H1 (cell line): ENCODE data around the gene RAPGEF5. TPM values are rescaled to one million over a fixed set of nuclear protein-coding genes. Genes with fewer than 3 reads are reported as not detected.

Experiments
- CTCF ChIA-PET: fragments of 300-600 bp; sonication (Branson Sonifier 250); formaldehyde crosslinking; loops from one replicate; lab custom pipeline; 2021; ENCODE audit not compliant: partially characterized antibody; lab: Charles Lee
- POLR2A ChIA-PET: fragments of 300-600 bp; sonication (Branson Sonifier 250); formaldehyde crosslinking; loops from one replicate; lab custom pipeline; 2021; ENCODE audit warnings: inconsistent platforms; ENCODE audit not compliant: partially characterized antibody; lab: Charles Lee
- DNase-seq, 2 experiments: peaks; one replicate each; pipeline versions ENCODE4 v3.0.0 to v3.0.0-alpha.2; 2010 to 2022; ENCODE audit warnings: low spot score in 2 of 2, low read depth in 1 of 2, mixed read lengths in 1 of 2
- FAIRE-seq: peaks from 2 replicates; lab custom pipeline; 2011; peaks lifted over from hg19 to GRCh38; lab: Jason Lieb, UNC
- H2AFZ ChIP-seq: 2 replicates; pipeline ENCODE4 v1.8.1; 2012; ENCODE audit warnings: low read length, inconsistent platforms
- H2AK5ac ChIP-seq: 2 replicates; pipeline ENCODE4 v1.6.1; 2013; ENCODE audit warnings: low read depth, low read length
- H2BK120ac ChIP-seq: replicated peaks from 2 replicates; pipeline ENCODE3; 2013; ENCODE audit warnings: low read depth, low read length, inconsistent platforms
- H2BK12ac ChIP-seq: 2 replicates; pipeline ENCODE4 v1.6.1; 2013; ENCODE audit warnings: low read depth, low read length
- H2BK15ac ChIP-seq: 2 replicates; pipeline ENCODE4 v1.6.1; 2013; ENCODE audit warnings: low read length
- H2BK20ac ChIP-seq: 2 replicates; pipeline ENCODE4 v1.6.1; 2013; ENCODE audit warnings: low read length
- H2BK5ac ChIP-seq: 2 replicates; pipeline ENCODE4 v1.6.1; 2013; ENCODE audit warnings: low read depth, low read length
- H3K14ac ChIP-seq: 2 replicates; pipeline ENCODE4 v1.6.1; 2013; ENCODE audit warnings: inconsistent platforms; ENCODE audit not compliant: insufficient read length
- H3K18ac ChIP-seq: 2 replicates; pipeline ENCODE4 v1.6.1; 2013; ENCODE audit warnings: low read length; ENCODE audit errors: extremely low read depth
- H3K23ac ChIP-seq: 2 replicates; pipeline ENCODE4 v1.6.1; 2013; ENCODE audit warnings: inconsistent platforms; ENCODE audit not compliant: insufficient read length
- H3K23me2 ChIP-seq: 2 replicates; pipeline ENCODE4 v1.6.1; 2013; ENCODE audit warnings: low read depth, low read length
- H3K27ac ChIP-seq: 2 replicates; pipeline ENCODE4 v1.6.1; 2011; ENCODE audit warnings: low read depth, low read length, inconsistent platforms
- H3K27me3 ChIP-seq, 4 experiments: replicated peaks in 1 of 4; 1 replicate in 1 of 4; 2 replicates in 3 of 4; pipeline versions ENCODE4 v1.6.1 to v1.8.1; 2011 to 2013; ENCODE audit warnings: low read length in 3 of 4, mild to moderate bottlenecking in 3 of 4, inconsistent platforms in 2 of 4, mixed read lengths in 2 of 4, moderate library complexity in 1 of 4; ENCODE audit not compliant: control insufficient read depth in 3 of 4, insufficient read depth in 3 of 4; ENCODE audit errors: extremely low read depth in 1 of 4
- H3K36me3 ChIP-seq, 4 experiments: 2 replicates each; pipeline versions ENCODE4 v1.6.1 to v1.8.1; 2011 to 2013; ENCODE audit warnings: mild to moderate bottlenecking in 4 of 4, low read length in 3 of 4, moderate library complexity in 2 of 4, control low read depth in 1 of 4, inconsistent platforms in 1 of 4; ENCODE audit not compliant: insufficient read depth in 4 of 4, control insufficient read depth in 2 of 4
- H3K4ac ChIP-seq: replicated peaks from 2 replicates; pipeline ENCODE3; 2013; ENCODE audit warnings: low read length, low read depth, mixed read lengths, inconsistent platforms; ENCODE audit not compliant: insufficient read length
- H3K4me1 ChIP-seq, 4 experiments: replicated peaks in 1 of 4; 1 replicate in 1 of 4; 2 replicates in 3 of 4; pipeline versions ENCODE4 v1.6.1 to v1.8.1; 2011 to 2013; ENCODE audit warnings: low read length in 3 of 4, inconsistent platforms in 2 of 4, mixed read lengths in 1 of 4; ENCODE audit not compliant: insufficient read depth in 4 of 4, control insufficient read depth in 3 of 4
- H3K4me2 ChIP-seq, 2 experiments: 2 replicates each; pipeline versions ENCODE4 v1.6.1 to v1.8.1; 2011 to 2013; ENCODE audit warnings: low read depth in 2 of 2, low read length in 2 of 2, control low read depth in 1 of 2, inconsistent platforms in 1 of 2, mild to moderate bottlenecking in 1 of 2; ENCODE audit not compliant: insufficient read depth in 1 of 2
- H3K4me3 ChIP-seq, 4 experiments: fragments of 200-600, 300-600 bp in 1 of 4; sonication (generic), shearing (Covaris generic), sonication (Bioruptor Twin) in 1 of 4; 2 replicates each; pipeline versions ENCODE4 v1.5.1 to v1.8.1; 2011 to 2016; ENCODE audit warnings: low read length in 4 of 4, low read depth in 3 of 4, control low read depth in 2 of 4, inconsistent platforms in 2 of 4, mild to moderate bottlenecking in 2 of 4, mixed read lengths in 1 of 4, moderate library complexity in 1 of 4; ENCODE audit not compliant: insufficient read depth in 2 of 4; ENCODE audit errors: extremely low read depth in 1 of 4
- H3K56ac ChIP-seq: replicated peaks from 2 replicates; pipeline ENCODE3; 2013; ENCODE audit warnings: low read depth, mild to moderate bottlenecking, mixed read lengths, low read length, inconsistent platforms; ENCODE audit not compliant: insufficient read length
- H3K79me1 ChIP-seq: 2 replicates; pipeline ENCODE4 v1.6.1; 2013; ENCODE audit warnings: low read depth, low read length, control low read depth
- H3K79me2 ChIP-seq, 2 experiments: 2 replicates each; pipeline versions ENCODE4 v1.6.1 to v1.8.1; 2012 to 2013; ENCODE audit warnings: low read length in 2 of 2, mild to moderate bottlenecking in 2 of 2, inconsistent platforms in 1 of 2; ENCODE audit not compliant: insufficient read depth in 2 of 2, control insufficient read depth in 1 of 2
- H3K9ac ChIP-seq, 4 experiments: replicated peaks in 1 of 4; 1 replicate in 1 of 4; 2 replicates in 3 of 4; pipeline versions ENCODE4 v1.6.1 to v1.8.1; 2011 to 2013; ENCODE audit warnings: low read depth in 3 of 4, low read length in 3 of 4, control low read depth in 2 of 4, mild to moderate bottlenecking in 2 of 4, moderate library complexity in 2 of 4, inconsistent platforms in 1 of 4; ENCODE audit errors: extremely low read depth in 1 of 4
- H3K9me3 ChIP-seq, 2 experiments: 2 replicates each; pipeline versions ENCODE4 v1.6.1 to v1.8.1; 2012 to 2013; ENCODE audit warnings: mild to moderate bottlenecking in 2 of 2, moderate library complexity in 2 of 2, control low read depth in 1 of 2, inconsistent platforms in 1 of 2, low read depth in 1 of 2, low read length in 1 of 2, mixed read lengths in 1 of 2; ENCODE audit not compliant: insufficient read depth in 2 of 2
- H4K20me1 ChIP-seq, 2 experiments: replicated peaks in 1 of 2; 2 replicates each; pipeline versions ENCODE3 to v1.8.1; 2011 to 2013; ENCODE audit warnings: inconsistent platforms in 2 of 2, low read length in 2 of 2, mild to moderate bottlenecking in 1 of 2; ENCODE audit not compliant: insufficient read depth in 2 of 2, control insufficient read depth in 1 of 2
- H4K5ac ChIP-seq: 2 replicates; pipeline ENCODE4 v1.6.1; 2013; ENCODE audit warnings: low read length, low read depth, mixed read lengths, inconsistent platforms; ENCODE audit not compliant: insufficient read length
- H4K8ac ChIP-seq: 2 replicates; pipeline ENCODE4 v1.8.0; 2013; ENCODE audit warnings: mild to moderate bottlenecking, moderate library complexity, low read length, inconsistent platforms; ENCODE audit not compliant: insufficient read depth; ENCODE audit errors: extremely low read depth
- H4K91ac ChIP-seq: replicated peaks from 2 replicates; pipeline ENCODE3; 2013; ENCODE audit warnings: low read length, mixed read lengths, inconsistent platforms; ENCODE audit not compliant: insufficient read length
- BACH1 ChIP-seq: IDR thresholded peaks from 2 replicates; pipeline ENCODE4 v1.6.1; 2012; ENCODE audit warnings: low read length, improper control_type of control experiment
- BCL11A ChIP-seq, 2 experiments: IDR thresholded peaks; one replicate each; pipeline ENCODE4 v1.6.1; 2011; ENCODE audit warnings: low read depth in 2 of 2, low read length in 2 of 2, mild to moderate bottlenecking in 2 of 2
- CEBPB ChIP-seq: IDR thresholded peaks from 2 replicates; pipeline ENCODE4 v1.6.1; 2012; ENCODE audit warnings: low read depth, low read length
- CREB1 ChIP-seq: IDR thresholded peaks from 2 replicates; pipeline ENCODE4 v1.6.1; 2012; ENCODE audit warnings: inconsistent platforms
- EZH2 ChIP-seq: fragments of 200-600 bp; sonication (generic); IDR thresholded peaks from 2 replicates; pipeline ENCODE4 v1.7.1; 2012; ENCODE audit warnings: low read depth, mild to moderate bottlenecking, moderate library complexity, low read length, inconsistent platforms; ENCODE audit not compliant: severe bottlenecking
- GABPA ChIP-seq: IDR thresholded peaks from 2 replicates; pipeline ENCODE4 v1.6.1; 2011; ENCODE audit warnings: mild to moderate bottlenecking, low read length, moderate library complexity, borderline replicate concordance; ENCODE audit not compliant: insufficient read depth
- NANOG ChIP-seq: IDR thresholded peaks from 2 replicates; pipeline ENCODE4 v1.6.1; 2011; ENCODE audit warnings: low read length, low read depth, mild to moderate bottlenecking, inconsistent platforms; ENCODE audit not compliant: insufficient read depth, poor library complexity, severe bottlenecking
- POU5F1 ChIP-seq: IDR thresholded peaks from 2 replicates; pipeline ENCODE4 v1.6.1; 2011; ENCODE audit warnings: low read depth, mild to moderate bottlenecking, low read length, moderate library complexity
- SAP30 ChIP-seq: fragments of 300-600 bp; sonication (generic); IDR thresholded peaks from 2 replicates; pipeline ENCODE4 v1.7.1; 2012; ENCODE audit warnings: low read length, moderate library complexity, mild to moderate bottlenecking, inconsistent platforms; ENCODE audit not compliant: insufficient read depth, insufficient replicate concordance
- SIRT6 ChIP-seq: IDR thresholded peaks from one replicate; pipeline ENCODE4 v1.7.1; 2012; ENCODE audit warnings: low read length, inconsistent platforms
- ZNF274 ChIP-seq: IDR thresholded peaks from 2 replicates; pipeline ENCODE4 v1.7.0; 2012; ENCODE audit warnings: low read length, borderline replicate concordance; ENCODE audit errors: extremely low read depth
- WGBS, 2 experiments: shearing (Covaris generic) in 1 of 2; methylation state at CpG; one replicate each; pipeline versions ENCODE4 v1.1.6 to v1.1.7; 2013 to 2015; ENCODE audit warnings: low lambda C conversion rate in 2 of 2, mixed read lengths in 2 of 2, inconsistent platforms in 1 of 2, low coverage in 1 of 2, missing lambda C conversion rate in 1 of 2; ENCODE audit not compliant: insufficient replicate concordance in 2 of 2, insufficient coverage in 1 of 2, insufficient read length in 1 of 2; ENCODE audit errors: extremely low coverage in 1 of 2, missing lambda C conversion rate in 1 of 2; 5-methylcytosine and 5-hydroxymethylcytosine counted together
- polyA plus RNA-seq, 7 experiments: library from polyadenylated mRNA; depleted of rRNA in 3 of 7; stranded (reverse) in 5 of 7; unstranded in 2 of 7; fragments of >200 nt in 5 of 7; fragments of 200-250 nt in 2 of 7; gene quantifications; 1 replicate in 5 of 7; 2 replicates in 1 of 7; 4 replicates in 1 of 7; pipeline versions ENCODE4 v1.2.1 to v1.2.3, GENCODE V29; 2011 to 2013; ENCODE audit warnings: missing spikeins in 2 of 7, mixed read lengths in 2 of 7
- total RNA-seq: library from RNA; stranded (reverse); fragmentation: NEBNext Ultra II Directional; extraction: Animal tissue kit (Norgen Biotek cat#: 25700); gene quantifications from 2 replicates; pipeline ENCODE4 v1.2.1, GENCODE V29; 2021
- TF ChIP-seq, protein P1 (sequence below): IDR thresholded peaks from 2 replicates; pipeline ENCODE4 v1.6.1; 2011; ENCODE audit warnings: low read length, improper control_type of control experiment
- TF ChIP-seq, protein P2 (sequence below): IDR thresholded peaks from 2 replicates; pipeline ENCODE4 v1.6.1; 2012; ENCODE audit warnings: inconsistent platforms

RAPGEF5 gene
- total and polyA plus RNA-seq, 2 of the 8 experiments (the other 6 are each of a cell fraction or from before 2014, with no cell fraction given): 4.4 to 22.9 TPM

DNA sequence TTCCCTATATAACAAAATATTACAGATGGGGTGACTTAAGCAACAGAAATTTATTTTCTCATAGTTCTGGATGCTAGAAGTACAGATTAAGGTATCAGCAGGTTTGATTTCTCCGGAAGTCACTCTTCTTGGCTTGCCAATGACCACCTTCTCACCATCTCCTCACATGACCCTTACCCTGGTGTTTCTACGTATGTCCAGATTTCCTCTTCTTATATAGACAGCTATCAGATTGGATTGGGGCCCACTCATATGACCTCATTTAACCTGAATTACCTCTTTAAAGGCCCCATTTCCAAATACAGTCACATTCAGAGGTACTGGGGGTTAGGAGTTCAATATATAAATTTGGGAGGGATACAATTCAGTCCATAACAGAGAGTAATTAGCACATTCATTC, 17.0 kb upstream of the RAPGEF5 start:
- no peak overlapping the region for H4K91ac ChIP-seq
- no peak overlapping the region for H2AK5ac ChIP-seq
- no peak overlapping the region for H3K27ac ChIP-seq
- H4K8ac ChIP-seq: no peak overlapping the region
- no peaks in the 10 kb centered on the region for H3K9me3 ChIP-seq
- ChIA-PET POLR2A (no interaction called here), CTCF (interaction anchor here (0.9 to 1.5 kb wide), 3 partner anchors 9 to 261 kb away, joined by 3 to 4 read pairs (median 3); no protein-coding TSS in a partner anchor)
- H3K14ac ChIP-seq: no peak overlapping the region
- no peak overlapping the region for H4K5ac ChIP-seq
- no peak overlapping the region for H2BK15ac ChIP-seq
- H3K56ac ChIP-seq: no peak overlapping the region
- no peak overlapping the region for H2BK12ac ChIP-seq
- 87% methylated on average over 2 of the region's 2 CpGs; no CpG with 5 or more reads in 1 of the 2 experiments for WGBS, 2 experiments
- no peak overlapping the region for H2BK20ac ChIP-seq
- no peak for FAIRE-seq
- no peaks in the 10 kb centered on the region for H3K23me2 ChIP-seq
- no peaks in the 10 kb centered on the region for H4K20me1 ChIP-seq
- H2BK120ac ChIP-seq: no peak overlapping the region
- no peaks in the 10 kb centered on the region for H3K4me1 ChIP-seq
- H3K4me2 ChIP-seq: no peak overlapping the region
- H3K9ac ChIP-seq: no peak overlapping the region
- no peak overlapping the region for H3K18ac ChIP-seq
- H3K4me3 ChIP-seq: no peak overlapping the region
- H3K27me3 ChIP-seq: no peaks in the 10 kb centered on the region
- H2BK5ac ChIP-seq: no peak overlapping the region
- no peak overlapping the region for H2AFZ ChIP-seq
- H3K23ac ChIP-seq: no peak overlapping the region
- H3K79me1 ChIP-seq: no peaks in the 10 kb centered on the region
- no peak overlapping the region for H3K4ac ChIP-seq
- no peaks in the 10 kb centered on the region for H3K79me2 ChIP-seq
- H3K36me3 ChIP-seq: no peaks in the 10 kb centered on the region
- no peak for DNase-seq
- TF ChIP-seq SIRT6: no peak
- TF ChIP-seq, protein P1, sequence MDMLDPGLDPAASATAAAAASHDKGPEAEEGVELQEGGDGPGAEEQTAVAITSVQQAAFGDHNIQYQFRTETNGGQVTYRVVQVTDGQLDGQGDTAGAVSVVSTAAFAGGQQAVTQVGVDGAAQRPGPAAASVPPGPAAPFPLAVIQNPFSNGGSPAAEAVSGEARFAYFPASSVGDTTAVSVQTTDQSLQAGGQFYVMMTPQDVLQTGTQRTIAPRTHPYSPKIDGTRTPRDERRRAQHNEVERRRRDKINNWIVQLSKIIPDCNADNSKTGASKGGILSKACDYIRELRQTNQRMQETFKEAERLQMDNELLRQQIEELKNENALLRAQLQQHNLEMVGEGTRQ: no peak
- no peak for TF ChIP-seq BACH1
- no peak for TF ChIP-seq POU5F1
- TF ChIP-seq BCL11A (IDR thresholded peaks at IDR 0.05; ENCODE audit: low read depth in 2 of 2, low read length in 2 of 2): no peak
- TF ChIP-seq GABPA: no peak
- no peak for TF ChIP-seq EZH2
- TF ChIP-seq, protein P2, sequence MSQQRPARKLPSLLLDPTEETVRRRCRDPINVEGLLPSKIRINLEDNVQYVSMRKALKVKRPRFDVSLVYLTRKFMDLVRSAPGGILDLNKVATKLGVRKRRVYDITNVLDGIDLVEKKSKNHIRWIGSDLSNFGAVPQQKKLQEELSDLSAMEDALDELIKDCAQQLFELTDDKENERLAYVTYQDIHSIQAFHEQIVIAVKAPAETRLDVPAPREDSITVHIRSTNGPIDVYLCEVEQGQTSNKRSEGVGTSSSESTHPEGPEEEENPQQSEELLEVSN: no peak
- no peak for TF ChIP-seq NANOG
- no peak for TF ChIP-seq CEBPB
- no peak for TF ChIP-seq SAP30
- no peak for TF ChIP-seq CREB1
- no peak for TF ChIP-seq ZNF274
